GM20000 (cell line): ENCODE measurements around the gene LAMB1.

Source experiments
- DNase-seq: peaks from one replicate; pipeline ENCODE4 v3.0.0; 2012; ENCODE audit warnings: low spot score
- TF ChIP-seq, protein P1 (sequence below): IDR thresholded peaks from 2 replicates; pipeline ENCODE4 v1.5.1; 2012; ENCODE audit warnings: mild to moderate bottlenecking, control low read depth; ENCODE audit errors: extremely low read depth, missing control alignments

LAMB1 gene

DNA sequence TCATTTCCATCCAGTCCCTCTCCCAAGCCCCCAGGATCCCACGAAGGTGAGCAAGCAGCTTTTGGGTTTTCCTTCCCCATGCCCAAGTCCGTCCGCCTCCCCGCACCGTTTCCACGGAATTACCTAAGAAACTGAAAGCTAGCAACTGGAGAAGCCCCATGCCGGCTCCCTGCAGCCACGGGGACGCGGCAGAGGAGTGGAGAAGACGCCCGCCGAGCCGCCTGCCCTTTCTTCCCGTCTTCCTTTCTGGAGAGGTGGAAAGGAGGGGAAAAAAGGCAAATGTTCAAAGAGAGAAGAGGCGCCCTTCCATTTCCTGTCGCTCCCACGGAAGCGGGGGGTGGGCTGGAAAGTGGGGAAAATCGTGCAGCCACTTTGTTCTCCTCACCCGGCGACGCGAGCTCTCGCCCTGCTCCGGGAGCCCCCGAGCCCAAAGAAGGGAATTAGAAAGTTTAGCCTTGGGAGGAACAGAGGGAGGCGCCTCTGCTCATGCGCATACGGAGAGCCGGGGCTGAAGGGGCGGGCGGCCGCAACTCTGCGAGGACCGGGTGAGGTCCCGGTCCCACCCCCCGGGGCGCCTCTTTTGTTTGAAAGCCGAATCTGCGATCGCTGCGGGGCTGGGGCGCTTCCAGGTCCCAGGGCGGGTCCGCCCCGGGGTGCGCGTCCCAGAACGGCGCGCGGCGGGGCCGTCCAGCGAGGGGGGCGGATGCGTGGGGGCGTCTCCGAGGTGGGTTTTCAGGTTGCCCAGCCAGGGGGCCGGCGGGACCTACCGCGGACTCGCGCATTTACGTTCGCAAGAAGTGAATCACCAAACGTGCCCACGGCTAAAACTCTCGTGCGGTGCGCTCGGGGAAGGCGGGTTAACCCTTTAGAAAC, at the start of gene LAMB1:
Gene LAMB1 (minus strand): TSS at position 436 of the 873 bp plus-strand sequence. CDS start 276 bp downstream, at position 160.
- DNase-seq = peak; percentile 49
- TF ChIP-seq, protein P1, sequence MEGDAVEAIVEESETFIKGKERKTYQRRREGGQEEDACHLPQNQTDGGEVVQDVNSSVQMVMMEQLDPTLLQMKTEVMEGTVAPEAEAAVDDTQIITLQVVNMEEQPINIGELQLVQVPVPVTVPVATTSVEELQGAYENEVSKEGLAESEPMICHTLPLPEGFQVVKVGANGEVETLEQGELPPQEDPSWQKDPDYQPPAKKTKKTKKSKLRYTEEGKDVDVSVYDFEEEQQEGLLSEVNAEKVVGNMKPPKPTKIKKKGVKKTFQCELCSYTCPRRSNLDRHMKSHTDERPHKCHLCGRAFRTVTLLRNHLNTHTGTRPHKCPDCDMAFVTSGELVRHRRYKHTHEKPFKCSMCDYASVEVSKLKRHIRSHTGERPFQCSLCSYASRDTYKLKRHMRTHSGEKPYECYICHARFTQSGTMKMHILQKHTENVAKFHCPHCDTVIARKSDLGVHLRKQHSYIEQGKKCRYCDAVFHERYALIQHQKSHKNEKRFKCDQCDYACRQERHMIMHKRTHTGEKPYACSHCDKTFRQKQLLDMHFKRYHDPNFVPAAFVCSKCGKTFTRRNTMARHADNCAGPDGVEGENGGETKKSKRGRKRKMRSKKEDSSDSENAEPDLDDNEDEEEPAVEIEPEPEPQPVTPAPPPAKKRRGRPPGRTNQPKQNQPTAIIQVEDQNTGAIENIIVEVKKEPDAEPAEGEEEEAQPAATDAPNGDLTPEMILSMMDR = no peak

DNA sequence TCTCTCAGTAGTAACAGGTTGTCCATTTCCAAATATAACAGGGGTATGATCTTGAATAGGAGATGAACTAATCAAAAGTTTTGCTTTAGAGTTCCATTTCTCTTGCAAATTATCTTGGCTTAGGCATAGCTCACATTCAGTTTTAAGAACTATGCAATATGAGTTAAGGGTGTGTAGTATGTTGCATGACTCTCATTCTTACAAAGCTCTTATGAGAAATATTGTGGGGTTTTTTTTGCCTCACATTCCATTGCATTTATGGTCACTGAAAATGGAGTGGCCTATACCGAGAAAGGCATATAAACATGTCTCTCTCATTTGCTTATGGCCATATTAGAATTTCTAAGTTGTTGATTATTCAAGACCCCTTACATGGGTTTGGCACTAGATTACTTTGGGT, 48.5 kb upstream of the LAMB1 start:
- TF ChIP-seq, protein P1 = no peak
- DNase-seq = no peak

DNA sequence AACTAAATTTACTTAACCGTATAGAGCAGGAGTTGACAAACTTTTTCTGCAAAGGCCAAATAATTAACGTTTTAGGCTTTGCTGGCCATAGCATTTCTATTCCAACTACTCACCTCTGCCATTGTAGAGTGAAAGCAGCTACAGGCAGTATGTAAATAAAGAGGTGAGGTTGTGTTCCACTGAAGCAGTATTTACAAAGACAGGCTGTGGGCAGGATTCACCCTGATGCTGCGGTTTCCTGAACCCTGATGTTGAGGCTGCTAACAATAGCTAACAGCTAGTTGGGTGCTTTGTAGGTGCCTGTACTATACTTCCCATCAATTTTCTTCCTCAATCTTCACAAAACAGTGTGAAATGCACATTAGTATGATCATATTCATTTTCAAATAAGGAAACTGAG, 47.0 kb upstream of the LAMB1 start:
- TF ChIP-seq, protein P1 = no peak
- no peak for DNase-seq

DNA sequence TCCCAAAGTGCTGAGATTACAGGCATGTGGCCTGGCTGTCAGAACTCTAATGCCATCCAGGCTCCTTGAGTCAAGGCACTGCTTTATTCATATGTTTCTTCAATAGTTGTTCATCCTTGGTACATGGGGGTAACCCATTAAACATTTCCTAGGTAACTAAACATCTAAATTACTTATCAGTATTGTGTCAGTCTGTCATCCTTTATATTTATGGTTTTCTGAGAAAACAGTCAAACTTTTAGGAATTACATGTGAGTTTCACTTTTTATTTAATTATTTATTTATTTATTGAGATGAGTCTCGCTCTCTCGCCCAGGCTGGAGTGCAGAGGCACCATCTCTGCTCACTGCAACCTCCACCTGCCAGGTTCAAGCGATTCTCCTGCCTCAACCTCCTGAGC, 45.5 kb upstream of the LAMB1 start:
- no peak for DNase-seq
- TF ChIP-seq, protein P1 = no peak

DNA sequence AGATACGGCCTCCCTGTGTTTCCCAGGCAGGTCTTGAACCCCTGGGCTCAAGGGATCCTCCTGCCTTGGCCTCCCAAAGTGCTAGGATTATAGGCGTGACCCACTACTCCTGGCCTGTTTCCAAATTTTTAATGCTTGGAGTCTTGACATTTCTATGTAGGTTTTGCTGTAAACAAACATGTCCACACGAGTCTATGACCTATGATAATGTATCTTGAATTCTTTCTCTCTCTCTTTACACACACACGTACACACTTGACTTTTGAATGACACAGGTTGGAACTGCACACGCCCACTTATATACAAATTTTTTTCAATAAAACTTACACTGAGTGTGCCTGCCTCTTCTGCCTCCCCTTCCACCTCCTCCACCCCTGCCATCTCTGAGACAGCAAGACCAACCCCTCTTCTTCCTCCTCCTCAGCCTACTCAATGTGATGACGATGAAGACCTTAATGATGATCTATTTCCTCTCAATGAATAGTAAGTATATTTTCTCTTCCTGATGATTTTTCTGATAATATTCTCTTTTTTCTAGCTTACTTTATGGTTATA, 44.1 kb upstream of the LAMB1 start:
- TF ChIP-seq, protein P1 = no peak
- DNase-seq = no peak

DNA sequence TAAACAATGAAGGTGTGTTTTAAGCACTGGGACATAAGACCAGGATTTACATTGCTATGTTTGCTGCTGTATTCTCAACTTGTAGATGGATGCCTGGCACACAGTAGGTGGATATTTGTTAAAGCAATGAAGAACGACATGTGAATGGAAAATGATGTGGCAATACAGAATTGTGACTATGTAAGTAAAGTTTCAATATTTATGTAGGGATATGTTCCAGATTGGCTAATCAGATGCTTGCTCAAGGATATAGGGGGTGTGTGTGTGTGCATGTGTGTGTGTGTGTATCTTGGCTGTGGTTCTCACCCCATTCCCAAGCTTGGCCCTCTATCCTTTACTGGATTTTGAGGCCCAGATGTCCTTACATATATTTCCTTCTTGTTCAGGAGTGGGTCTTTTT, 42.7 kb upstream of the LAMB1 start:
- TF ChIP-seq, protein P1 = no peak
- no peak for DNase-seq

DNA sequence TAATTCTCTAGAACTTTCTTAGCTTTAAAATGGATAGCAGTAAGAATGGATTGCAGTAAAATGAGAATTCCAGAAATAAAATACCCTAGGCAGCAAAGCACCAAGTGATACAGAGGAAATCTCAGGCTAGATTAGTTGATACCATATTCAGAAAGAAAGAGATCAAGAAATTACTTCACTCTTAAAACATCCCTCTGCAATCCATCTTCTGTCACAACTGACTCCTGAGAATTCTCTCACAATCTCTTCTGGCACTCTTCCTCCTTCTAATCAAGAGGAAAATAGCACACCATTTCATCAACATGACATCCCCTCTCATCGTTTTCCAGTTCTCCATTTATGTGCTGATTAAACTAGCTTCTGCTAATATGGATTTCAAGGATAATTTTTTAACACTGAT, 42.2 kb upstream of the LAMB1 start:
- DNase-seq = no peak
- TF ChIP-seq, protein P1 = no peak
